ENCODE data around the gene EVI5.

EVI5 gene

GRCh38 chr1:92822879-92823278 lies 38.0 kb upstream of the EVI5 start:
- no peaks in the 10 kb centered on the region for H3K9me3 ChIP-seq (ENCODE audit: insufficient read depth, low read length)
- no peaks in the 10 kb centered on the region for H3K36me3 ChIP-seq (ENCODE audit: insufficient read depth, insufficient read length, low read length)
- H3K27me3 ChIP-seq (ENCODE audit: insufficient read depth, insufficient read length), result no peaks in the 10 kb centered on the region
- no peak overlapping the region for H3K4me3 ChIP-seq (ENCODE audit: insufficient read length, low read depth)
- TF ChIP-seq YY1 (IDR thresholded peaks at IDR 0.05; ENCODE audit: insufficient read depth, insufficient read length), result no peak
- no peak for TF ChIP-seq SUZ12 (IDR thresholded peaks at IDR 0.05; ENCODE audit: extremely low read depth, insufficient read depth, insufficient read length)
- TF ChIP-seq ZNF274 (IDR thresholded peaks at IDR 0.05; ENCODE audit: low read depth, low read length), result no peak
- H3K4me1 ChIP-seq (ENCODE audit: insufficient read depth, insufficient read length), result peaks cover 2% of the 10 kb centered on the region
- DNase-seq (ENCODE audit: low read depth, low spot score), result no peak
- H3K9ac ChIP-seq (ENCODE audit: insufficient read length, low read depth), result no peak overlapping the region

DNA sequence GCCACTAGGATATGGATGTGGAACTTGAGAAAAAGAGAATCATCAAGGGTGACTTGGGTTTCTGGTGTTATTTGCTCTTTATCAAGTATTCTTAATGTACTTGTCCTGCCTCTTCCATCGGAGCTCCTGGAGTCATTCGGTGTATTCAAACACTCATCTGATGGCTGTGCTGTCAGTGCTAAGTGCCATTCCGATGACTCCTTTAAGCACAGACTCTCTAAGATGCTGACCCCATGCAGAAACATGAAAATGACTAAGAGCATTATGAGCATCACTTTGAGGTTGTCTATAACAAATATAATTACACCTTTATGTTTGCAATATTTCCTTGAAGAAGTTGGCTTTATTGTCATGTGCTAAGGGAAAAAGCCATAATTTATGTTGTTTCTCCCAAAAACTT lies 35.6 kb upstream of the EVI5 start:
- Histone ChIP-seq H3K4me3 (ENCODE audit: insufficient read length, low read depth) (no peak overlapping the region), H3K9me3 (ENCODE audit: insufficient read depth, low read length) (no peaks in the 10 kb centered on the region), H3K4me1 (ENCODE audit: insufficient read depth, insufficient read length) (peaks cover 2% of the 10 kb centered on the region), H3K9ac (ENCODE audit: insufficient read length, low read depth) (no peak overlapping the region), H3K27me3 (ENCODE audit: insufficient read depth, insufficient read length) (no peaks in the 10 kb centered on the region), H3K36me3 (ENCODE audit: insufficient read depth, insufficient read length, low read length) (no peaks in the 10 kb centered on the region)
- TF ChIP-seq SUZ12 (IDR thresholded peaks at IDR 0.05; ENCODE audit: extremely low read depth, insufficient read depth, insufficient read length) (no peak), YY1 (IDR thresholded peaks at IDR 0.05; ENCODE audit: insufficient read depth, insufficient read length) (no peak), ZNF274 (IDR thresholded peaks at IDR 0.05; ENCODE audit: low read depth, low read length) (no peak)
- DNase-seq (ENCODE audit: low read depth, low spot score), result no peak

GRCh38 chr1:92820024-92820423 lies 35.1 kb upstream of the EVI5 start:
- H3K4me3 ChIP-seq (ENCODE audit: insufficient read length, low read depth), result no peak overlapping the region
- TF ChIP-seq YY1 (IDR thresholded peaks at IDR 0.05; ENCODE audit: insufficient read depth, insufficient read length), result no peak
- TF ChIP-seq SUZ12 (IDR thresholded peaks at IDR 0.05; ENCODE audit: extremely low read depth, insufficient read depth, insufficient read length), result no peak
- no peak for TF ChIP-seq ZNF274 (IDR thresholded peaks at IDR 0.05; ENCODE audit: low read depth, low read length)
- no peaks in the 10 kb centered on the region for H3K36me3 ChIP-seq (ENCODE audit: insufficient read depth, insufficient read length, low read length)
- no peaks in the 10 kb centered on the region for H3K27me3 ChIP-seq (ENCODE audit: insufficient read depth, insufficient read length)
- H3K4me1 ChIP-seq (ENCODE audit: insufficient read depth, insufficient read length), result peaks cover 2% of the 10 kb centered on the region
- DNase-seq (ENCODE audit: low read depth, low spot score), result no peak
- no peaks in the 10 kb centered on the region for H3K9me3 ChIP-seq (ENCODE audit: insufficient read depth, low read length)
- no peak overlapping the region for H3K9ac ChIP-seq (ENCODE audit: insufficient read length, low read depth)

DNA sequence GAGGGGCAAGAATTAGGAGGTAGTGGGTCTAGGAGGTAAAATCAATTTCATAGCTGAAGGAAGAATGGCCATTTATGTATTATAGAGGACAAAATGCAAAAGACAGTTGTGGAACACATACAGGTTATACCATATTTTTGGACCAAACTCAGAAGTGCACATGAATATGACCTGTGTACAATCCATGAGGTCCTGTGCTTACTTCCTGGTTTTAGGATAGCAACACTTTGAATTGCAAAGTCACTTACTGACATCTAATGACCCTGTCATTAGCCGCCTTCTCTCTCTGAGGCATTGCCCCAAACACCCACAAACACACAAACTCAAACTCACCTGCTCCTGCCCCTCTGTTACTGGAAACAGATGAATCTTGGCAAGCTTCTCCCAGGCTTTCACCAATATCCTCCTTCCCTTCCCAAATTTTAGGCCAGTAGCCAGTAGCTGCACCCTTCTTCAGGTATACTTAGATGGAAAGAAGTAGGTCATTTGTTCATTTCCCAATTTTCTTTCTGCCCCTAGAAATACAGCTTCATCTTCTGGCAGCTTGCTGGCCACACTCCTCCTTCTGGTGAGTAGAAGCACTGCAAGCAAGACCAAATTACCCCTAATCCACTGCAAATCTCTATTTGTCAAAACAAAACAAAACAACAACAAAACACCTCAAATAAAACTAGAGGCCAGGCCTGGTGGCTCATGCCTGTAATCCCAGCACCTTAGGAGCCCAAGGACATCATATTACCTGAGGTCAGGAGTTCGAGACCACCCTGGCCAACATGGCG lies 33.3 kb upstream of the EVI5 start:
- no peak for DNase-seq (ENCODE audit: low read depth, low spot score)
- H3K4me1 ChIP-seq (ENCODE audit: insufficient read depth, insufficient read length), result peaks cover 2% of the 10 kb centered on the region

GRCh38 chr1:92817137-92817697 lies 32.3 kb upstream of the EVI5 start:
- no peak overlapping the region for H3K4me3 ChIP-seq (ENCODE audit: insufficient read length, low read depth)
- no peaks in the 10 kb centered on the region for H3K4me1 ChIP-seq (ENCODE audit: insufficient read depth, insufficient read length)
- TF ChIP-seq ZNF274 (IDR thresholded peaks at IDR 0.05; ENCODE audit: low read depth, low read length) (no peak), YY1 (IDR thresholded peaks at IDR 0.05; ENCODE audit: insufficient read depth, insufficient read length) (no peak), SUZ12 (IDR thresholded peaks at IDR 0.05; ENCODE audit: extremely low read depth, insufficient read depth, insufficient read length) (no peak)
- H3K9ac ChIP-seq (ENCODE audit: insufficient read length, low read depth), result no peak overlapping the region
- H3K9me3 ChIP-seq (ENCODE audit: insufficient read depth, low read length), result no peaks in the 10 kb centered on the region
- H3K27me3 ChIP-seq (ENCODE audit: insufficient read depth, insufficient read length), result no peaks in the 10 kb centered on the region
- H3K36me3 ChIP-seq (ENCODE audit: insufficient read depth, insufficient read length, low read length), result no peaks in the 10 kb centered on the region
- DNase-seq (ENCODE audit: low read depth, low spot score), result no peak

More for the DNA sequence above, 33.3 kb upstream of the EVI5 start:
- H3K9ac ChIP-seq (ENCODE audit: insufficient read length, low read depth), result no peak overlapping the region
- H3K4me3 ChIP-seq (ENCODE audit: insufficient read length, low read depth), result no peak overlapping the region
- H3K27me3 ChIP-seq (ENCODE audit: insufficient read depth, insufficient read length), result no peaks in the 10 kb centered on the region
- no peaks in the 10 kb centered on the region for H3K36me3 ChIP-seq (ENCODE audit: insufficient read depth, insufficient read length, low read length)
- TF ChIP-seq YY1 (IDR thresholded peaks at IDR 0.05; ENCODE audit: insufficient read depth, insufficient read length) (no peak), ZNF274 (IDR thresholded peaks at IDR 0.05; ENCODE audit: low read depth, low read length) (no peak), SUZ12 (IDR thresholded peaks at IDR 0.05; ENCODE audit: extremely low read depth, insufficient read depth, insufficient read length) (no peak)
- no peaks in the 10 kb centered on the region for H3K9me3 ChIP-seq (ENCODE audit: insufficient read depth, low read length)

GRCh38 chr1:92816732-92817131 lies 31.8 kb upstream of the EVI5 start:
- H3K27me3 ChIP-seq (ENCODE audit: insufficient read depth, insufficient read length), result no peaks in the 10 kb centered on the region
- DNase-seq (ENCODE audit: low read depth, low spot score), result no peak
- no peaks in the 10 kb centered on the region for H3K9me3 ChIP-seq (ENCODE audit: insufficient read depth, low read length)
- H3K9ac ChIP-seq (ENCODE audit: insufficient read length, low read depth), result no peak overlapping the region
- H3K4me1 ChIP-seq (ENCODE audit: insufficient read depth, insufficient read length), result no peaks in the 10 kb centered on the region
- no peaks in the 10 kb centered on the region for H3K36me3 ChIP-seq (ENCODE audit: insufficient read depth, insufficient read length, low read length)
- TF ChIP-seq SUZ12 (IDR thresholded peaks at IDR 0.05; ENCODE audit: extremely low read depth, insufficient read depth, insufficient read length), result no peak
- no peak for TF ChIP-seq ZNF274 (IDR thresholded peaks at IDR 0.05; ENCODE audit: low read depth, low read length)
- no peak for TF ChIP-seq YY1 (IDR thresholded peaks at IDR 0.05; ENCODE audit: insufficient read depth, insufficient read length)
- no peak overlapping the region for H3K4me3 ChIP-seq (ENCODE audit: insufficient read length, low read depth)

DNA sequence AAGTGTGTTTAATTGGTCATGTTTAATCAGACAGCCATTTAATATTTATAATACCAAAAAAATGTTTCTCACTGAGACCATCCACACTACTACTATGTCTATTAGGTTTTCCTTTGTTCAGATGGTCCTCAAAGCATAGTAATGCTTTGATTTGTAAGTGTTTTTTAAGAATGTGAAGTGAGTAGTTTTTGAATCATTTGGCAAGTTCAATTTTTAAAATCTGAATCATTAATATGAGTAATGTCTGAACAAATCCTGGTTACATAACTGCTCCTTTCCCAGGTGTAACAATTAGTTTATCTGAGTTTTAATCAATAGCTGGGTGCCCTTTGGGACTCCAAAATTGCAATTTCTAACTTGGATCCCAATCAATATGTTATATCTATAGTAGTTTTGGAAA lies 23.5 kb upstream of the EVI5 start:
- Histone ChIP-seq H3K4me1 (ENCODE audit: insufficient read depth, insufficient read length) (no peaks in the 10 kb centered on the region), H3K27me3 (ENCODE audit: insufficient read depth, insufficient read length) (no peaks in the 10 kb centered on the region), H3K9me3 (ENCODE audit: insufficient read depth, low read length) (no peaks in the 10 kb centered on the region), H3K36me3 (ENCODE audit: insufficient read depth, insufficient read length, low read length) (no peaks in the 10 kb centered on the region), H3K9ac (ENCODE audit: insufficient read length, low read depth) (no peak overlapping the region), H3K4me3 (ENCODE audit: insufficient read length, low read depth) (no peak overlapping the region)
- TF ChIP-seq YY1 (IDR thresholded peaks at IDR 0.05; ENCODE audit: insufficient read depth, insufficient read length), result no peak
- TF ChIP-seq ZNF274 (IDR thresholded peaks at IDR 0.05; ENCODE audit: low read depth, low read length), result no peak
- no peak for TF ChIP-seq SUZ12 (IDR thresholded peaks at IDR 0.05; ENCODE audit: extremely low read depth, insufficient read depth, insufficient read length)
- no peak for DNase-seq (ENCODE audit: low read depth, low spot score)
